ENCODE measurements around the gene KCNT2.

DNA sequence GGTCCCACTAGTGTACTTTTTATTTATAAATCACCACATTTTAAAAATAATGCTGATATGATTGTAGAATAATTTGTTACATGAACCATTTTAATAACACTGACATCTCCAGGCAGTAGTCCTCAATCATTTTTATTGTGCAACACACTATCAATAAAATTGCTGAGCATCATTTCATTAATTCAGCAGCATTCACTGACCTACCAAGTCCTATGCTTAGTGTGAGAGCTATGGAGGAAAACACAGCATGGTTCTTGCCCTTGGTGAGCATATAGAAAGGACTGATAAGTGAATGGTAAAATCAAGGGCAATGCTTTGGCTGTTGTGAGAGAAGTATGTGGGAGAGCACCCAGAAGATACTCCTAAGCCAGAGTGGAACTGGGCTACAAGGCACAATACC lies 119.7 kb downstream of the KCNT2 start:
- TF ChIP-seq CTCF (IDR thresholded peaks at IDR 0.05) (no peak), POLR2A (IDR thresholded peaks at IDR 0.05; ENCODE audit: low read length) (no peak), CEBPB (IDR thresholded peaks at IDR 0.05) (no peak), EP300 (IDR thresholded peaks at IDR 0.05) (no peak), CHD4 (IDR thresholded peaks at IDR 0.05; ENCODE audit: borderline replicate concordance) (no peak), SMC3 (IDR thresholded peaks at IDR 0.05) (no peak), JUN (IDR thresholded peaks at IDR 0.05) (no peak), HDAC2 (IDR thresholded peaks at IDR 0.05) (no peak), SREBF2 (IDR thresholded peaks at IDR 0.05) (no peak), CHD2 (IDR thresholded peaks at IDR 0.05; ENCODE audit: low read length, partially characterized antibody) (no peak), HOXA7 (CRISPR knock-in tag; IDR thresholded peaks at IDR 0.05) (no peak), MAZ (IDR thresholded peaks at IDR 0.05; ENCODE audit: borderline replicate concordance, low read depth, low read length) (no peak)
- TF ChIP-seq, protein P1, sequence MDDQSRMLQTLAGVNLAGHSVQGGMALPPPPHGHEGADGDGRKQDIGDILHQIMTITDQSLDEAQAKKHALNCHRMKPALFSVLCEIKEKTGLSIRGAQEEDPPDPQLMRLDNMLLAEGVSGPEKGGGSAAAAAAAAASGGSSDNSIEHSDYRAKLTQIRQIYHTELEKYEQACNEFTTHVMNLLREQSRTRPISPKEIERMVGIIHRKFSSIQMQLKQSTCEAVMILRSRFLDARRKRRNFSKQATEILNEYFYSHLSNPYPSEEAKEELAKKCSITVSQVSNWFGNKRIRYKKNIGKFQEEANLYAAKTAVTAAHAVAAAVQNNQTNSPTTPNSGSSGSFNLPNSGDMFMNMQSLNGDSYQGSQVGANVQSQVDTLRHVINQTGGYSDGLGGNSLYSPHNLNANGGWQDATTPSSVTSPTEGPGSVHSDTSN (IDR thresholded peaks at IDR 0.05) = no peak
- TF ChIP-seq, protein P2, sequence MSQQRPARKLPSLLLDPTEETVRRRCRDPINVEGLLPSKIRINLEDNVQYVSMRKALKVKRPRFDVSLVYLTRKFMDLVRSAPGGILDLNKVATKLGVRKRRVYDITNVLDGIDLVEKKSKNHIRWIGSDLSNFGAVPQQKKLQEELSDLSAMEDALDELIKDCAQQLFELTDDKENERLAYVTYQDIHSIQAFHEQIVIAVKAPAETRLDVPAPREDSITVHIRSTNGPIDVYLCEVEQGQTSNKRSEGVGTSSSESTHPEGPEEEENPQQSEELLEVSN (IDR thresholded peaks at IDR 0.05; ENCODE audit: borderline replicate concordance, low read depth) = no peak

All from A549 (cell line).